Activated CD8-positive, alpha-beta memory T cell treated with anti-CD3 and anti-CD28 coated beads for 36 hours (primary cell): ENCODE results near the gene PNCK. TPM values are rescaled to one million over a fixed set of nuclear protein-coding genes. Genes with fewer than 3 reads are reported as not detected.
"Not testable (repeated sequence)": the region's sequence is repeated elsewhere in the genome, so short reads cannot be mapped to it uniquely, and the experiment has no call there.

ENCODE experiments used
- CTCF ChIA-PET: fragments of 350-600 bp; sonication (Branson Sonifier 250); formaldehyde crosslinking; loops from one replicate; lab custom pipeline; 2021; ENCODE audit warnings: antibody characterized with exemption; lab: Charles Lee
- POLR2A ChIA-PET: fragments of 350-600 bp; sonication (Branson Sonifier 250); formaldehyde crosslinking; loops from one replicate; lab custom pipeline; 2021; ENCODE audit warnings: antibody characterized with exemption; lab: Charles Lee
- total RNA-seq, 2 experiments: library from RNA; stranded (reverse); gene quantifications; one replicate each; pipeline ENCODE4 v1.2.3, GENCODE V29; 2021

Gene PNCK
- not detected for total RNA-seq

DNA sequence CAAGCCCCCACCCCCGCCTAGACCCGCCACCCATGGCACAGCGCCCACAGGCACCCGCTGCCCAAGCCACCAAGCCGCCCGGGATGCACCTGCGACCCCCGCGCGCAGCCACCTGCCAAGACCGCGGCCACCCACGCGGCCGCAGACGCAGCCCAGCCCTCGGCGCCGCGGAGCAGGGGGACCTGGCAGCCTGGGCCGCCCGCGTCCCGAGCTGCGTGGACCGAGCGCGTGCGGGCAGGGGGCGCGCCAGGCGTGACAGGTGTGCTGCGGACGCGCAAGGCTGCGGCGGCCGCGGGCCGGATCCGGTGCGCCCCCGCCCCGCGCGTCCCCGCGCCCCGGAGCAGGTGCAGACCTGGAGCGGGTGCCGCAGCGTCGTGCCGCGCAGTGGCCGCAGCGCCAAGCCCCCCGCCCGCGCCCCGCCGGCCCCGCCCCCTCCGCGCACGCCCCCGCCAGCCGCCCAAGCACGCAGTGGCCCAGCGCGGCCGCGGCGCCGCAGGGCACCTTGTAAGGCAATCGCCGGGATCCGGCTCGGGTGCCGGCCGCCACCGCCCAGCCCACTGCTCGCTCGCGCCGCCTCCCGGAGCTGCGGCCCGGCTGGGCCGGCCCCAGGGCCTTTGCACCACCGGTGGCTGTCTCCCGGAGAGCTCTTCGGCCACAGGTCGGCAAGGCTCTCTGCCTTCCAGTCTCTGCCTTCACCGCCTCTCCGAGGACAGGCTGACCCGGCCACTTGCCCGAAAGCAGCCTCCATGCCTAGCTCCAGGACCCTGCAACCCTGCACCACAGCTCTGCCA, at the start of gene PNCK:
TSS of gene PNCK (minus strand) at position 386 of the 791 bp plus-strand sequence. CDS start 737 bp downstream, outside the sequence.
- POLR2A ChIA-PET, result no interaction called here
- CTCF ChIA-PET, result no interaction called here

DNA sequence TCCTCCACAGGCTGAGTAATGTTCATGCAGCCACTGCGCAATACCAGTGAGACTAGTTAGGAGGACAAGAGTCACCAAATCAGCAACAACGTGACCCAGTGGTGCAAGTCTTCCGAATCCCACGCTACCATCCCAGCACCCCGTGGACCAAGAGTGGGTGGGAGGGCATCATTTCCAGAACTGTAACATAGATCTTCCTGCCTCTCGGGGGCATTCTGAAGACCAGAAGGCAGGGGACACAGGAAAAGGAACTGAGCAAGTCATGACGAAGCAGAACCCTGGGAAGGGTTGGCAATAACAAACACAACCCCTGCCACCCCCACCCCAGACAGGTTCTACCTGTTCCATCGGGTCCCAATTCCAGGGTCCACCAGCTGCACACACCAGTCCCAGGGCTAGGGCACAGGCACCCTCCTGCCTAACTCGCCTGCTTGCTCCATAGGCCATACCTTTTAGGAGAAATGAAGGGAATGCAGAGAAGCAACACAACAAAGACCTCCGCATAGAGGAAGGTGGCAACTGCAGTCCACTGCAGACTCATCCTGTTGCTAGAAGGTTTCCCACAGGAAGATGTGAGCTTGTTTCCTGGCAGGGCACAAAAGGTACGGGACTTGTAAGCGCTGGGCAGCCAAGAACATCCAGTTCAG, 49.2 kb upstream of the PNCK start:
- ChIA-PET CTCF (no interaction called here), POLR2A (no interaction called here)

DNA sequence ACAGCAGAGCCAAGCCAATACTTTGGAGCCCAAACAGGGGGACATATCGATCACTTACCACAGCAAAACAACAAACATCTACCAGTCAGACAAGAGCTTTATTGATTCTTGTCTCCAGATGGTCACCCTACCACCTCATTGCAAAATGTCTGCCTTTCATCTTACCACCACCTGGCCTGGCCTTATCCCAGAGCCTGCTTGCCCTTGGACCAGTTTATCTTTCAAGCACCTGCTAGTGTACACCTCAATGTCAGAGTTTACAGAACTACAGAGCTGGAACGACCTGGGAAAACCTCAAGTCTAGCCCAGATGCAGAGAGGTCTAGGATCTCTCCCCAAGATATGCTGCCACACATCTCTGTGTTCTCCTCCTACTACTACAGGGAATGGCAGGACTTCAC, 46.1 kb upstream of the PNCK start:
- CTCF ChIA-PET, result interaction anchor here (1.5 kb wide), 1 partner anchor 52 kb away, joined by 4 read pairs; no protein-coding TSS in a partner anchor

DNA sequence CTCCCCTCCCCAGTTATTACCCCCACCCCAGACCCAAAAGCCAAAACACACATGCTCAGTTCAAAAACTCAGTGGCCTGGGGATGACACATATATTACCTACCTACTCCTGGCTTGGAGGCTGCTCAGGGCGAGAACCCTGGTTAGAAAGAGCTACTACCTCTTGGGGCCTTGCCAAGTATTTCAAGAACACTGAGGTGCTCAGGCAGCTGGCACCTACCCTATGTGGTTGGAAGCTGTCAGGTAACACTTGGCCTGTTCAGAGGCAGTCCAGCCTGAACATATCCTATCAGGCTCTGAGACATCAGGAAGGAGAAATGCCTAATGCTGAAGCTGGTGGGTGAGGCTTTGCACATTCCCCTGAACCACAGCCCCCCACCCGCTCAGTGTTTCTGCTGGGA, 45.6 kb upstream of the PNCK start:
- POLR2A ChIA-PET, result no interaction called here
- CTCF ChIA-PET, result interaction anchor here (1.5 kb wide), 1 partner anchor 51 kb away, joined by 4 read pairs; no protein-coding TSS in a partner anchor

More for the DNA sequence above, 46.1 kb upstream of the PNCK start:
- POLR2A ChIA-PET, result no interaction called here

DNA sequence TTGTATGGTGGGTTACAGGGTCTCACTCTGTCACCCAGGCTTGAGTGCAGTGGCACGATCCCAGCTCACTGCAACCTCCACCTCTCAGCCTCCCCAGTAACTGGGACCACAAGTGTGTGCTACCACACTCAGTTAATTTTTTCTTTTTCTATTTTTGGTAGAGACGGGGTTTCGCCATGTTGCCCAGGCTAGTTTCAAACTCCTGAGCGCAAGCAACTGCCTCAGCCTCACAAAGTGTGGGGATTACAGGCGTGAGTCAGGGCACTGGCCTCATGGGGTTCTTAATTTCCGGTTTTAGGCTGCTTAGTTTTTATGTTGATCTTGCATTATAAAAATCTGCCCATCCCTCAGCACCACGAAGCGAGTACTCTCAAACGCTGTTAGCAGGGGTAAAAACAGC, 43.8 kb upstream of the PNCK start:
- CTCF ChIA-PET, result no interaction called here

DNA sequence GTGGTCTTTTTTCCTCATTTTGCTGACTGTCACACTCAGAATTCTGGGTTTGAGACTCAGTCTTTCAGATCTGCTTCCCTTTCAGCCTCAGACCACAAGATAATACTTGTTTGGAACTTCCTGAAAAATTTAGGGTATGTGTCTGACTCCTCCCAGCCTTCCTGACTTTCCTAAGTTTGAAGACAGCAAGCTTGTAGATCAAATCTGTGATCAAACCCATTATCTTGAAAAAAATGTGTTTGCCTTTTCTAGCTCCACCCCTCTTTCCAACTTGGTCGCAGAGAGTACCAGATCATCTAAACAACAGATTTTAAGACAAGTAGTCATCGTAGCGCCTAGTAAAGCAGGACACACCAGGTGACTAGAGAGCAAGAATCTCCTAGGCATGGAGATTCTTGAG, 40.6 kb upstream of the PNCK start:
- ChIA-PET CTCF (no interaction called here), POLR2A (no interaction called here)

More for the DNA sequence above, 43.8 kb upstream of the PNCK start:
- POLR2A ChIA-PET, result no interaction called here

DNA sequence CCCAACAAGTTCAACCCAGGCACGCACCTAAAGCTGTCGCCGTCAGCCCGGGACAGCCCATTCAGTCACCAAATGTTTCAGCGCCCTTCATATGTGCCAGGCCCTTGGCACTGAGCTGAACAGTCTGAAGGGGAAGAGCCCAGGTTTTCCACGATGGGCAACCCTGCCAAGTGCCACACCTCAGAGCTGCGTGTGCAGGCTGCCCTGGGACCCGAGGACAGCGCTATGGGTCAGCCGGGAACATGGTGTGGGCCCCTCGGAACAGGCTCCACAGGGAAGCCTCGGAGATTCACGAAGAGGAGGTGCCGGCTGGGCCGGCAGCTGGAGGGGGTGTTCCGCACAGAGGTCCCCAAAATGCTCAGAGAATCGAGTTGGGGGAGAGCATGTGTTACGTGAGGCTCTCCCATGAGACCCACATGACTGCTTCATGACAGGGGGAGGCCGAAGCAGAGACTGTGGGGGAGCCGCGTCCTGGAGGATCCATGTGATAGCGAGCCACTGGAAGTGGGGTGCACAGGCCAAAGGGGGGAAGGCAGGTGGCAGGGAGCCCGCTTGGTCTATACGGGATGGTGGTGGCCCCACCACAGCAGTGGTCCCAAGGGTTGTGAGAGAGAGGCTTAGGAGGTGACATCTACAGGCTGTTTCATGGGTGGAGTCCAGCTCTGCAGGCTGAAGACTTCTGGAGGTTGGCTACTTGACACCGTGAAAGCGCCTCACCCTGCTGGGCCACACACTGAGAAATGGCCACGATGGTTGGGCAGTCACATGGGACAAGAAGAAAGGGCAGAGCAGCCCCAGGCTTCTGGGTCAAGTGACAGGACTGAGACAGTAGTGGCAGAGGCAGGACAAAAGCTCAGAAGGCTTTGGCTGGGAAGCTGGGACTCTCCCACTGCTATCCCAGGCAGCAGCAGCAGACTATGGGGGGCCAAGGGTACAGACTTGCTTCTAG, 36.4 kb upstream of the PNCK start:
- CTCF ChIA-PET, result no interaction called here
- POLR2A ChIA-PET, result no interaction called here

DNA sequence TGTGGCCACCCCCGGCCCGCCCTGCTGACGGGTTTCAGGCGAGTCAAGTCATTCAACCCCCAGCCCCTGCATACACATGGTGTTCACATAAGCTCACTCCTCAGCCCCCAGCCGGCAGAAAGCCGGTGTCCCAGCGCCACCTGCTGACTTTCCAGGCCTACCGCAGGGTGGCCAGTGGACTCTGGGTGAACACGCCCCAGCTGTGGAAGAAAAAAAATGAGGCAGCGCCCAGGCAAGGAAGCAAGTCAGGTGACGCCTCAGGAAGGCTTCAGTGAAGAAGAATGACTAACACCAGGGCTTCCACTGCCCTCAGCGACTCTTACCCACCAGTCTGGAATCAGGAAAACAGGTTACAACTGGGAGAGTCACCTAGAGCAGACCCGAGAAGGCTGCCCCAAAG, 34.8 kb upstream of the PNCK start:
- POLR2A ChIA-PET, result no interaction called here
- CTCF ChIA-PET, result no interaction called here

DNA sequence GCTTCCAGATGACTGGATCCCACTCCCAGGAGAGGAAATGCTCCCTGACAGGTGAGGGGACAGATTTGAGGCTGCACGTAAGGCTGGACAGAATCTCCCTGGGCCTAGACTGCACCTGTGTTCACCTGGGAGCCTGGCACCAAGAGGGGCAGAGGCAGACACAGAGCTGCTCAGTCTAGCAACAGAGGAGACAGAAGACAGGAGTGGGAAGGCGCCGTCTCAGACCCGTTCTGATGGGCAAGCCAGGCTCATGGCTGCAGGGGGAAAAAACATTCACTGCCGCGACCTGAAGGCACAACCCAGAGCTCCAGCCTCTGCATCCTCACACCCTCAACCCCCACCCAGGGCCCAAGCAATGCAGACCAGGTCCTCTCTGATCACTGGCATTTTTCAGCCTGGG, 33.8 kb upstream of the PNCK start:
- ChIA-PET POLR2A (interaction anchor here (0.6 kb wide), 1 partner anchor 11 kb away, joined by 5 read pairs; no protein-coding TSS in a partner anchor), CTCF (interaction anchor here (1.1 kb wide), 1 partner anchor 47 kb away, joined by 3 read pairs; no protein-coding TSS in a partner anchor)

DNA sequence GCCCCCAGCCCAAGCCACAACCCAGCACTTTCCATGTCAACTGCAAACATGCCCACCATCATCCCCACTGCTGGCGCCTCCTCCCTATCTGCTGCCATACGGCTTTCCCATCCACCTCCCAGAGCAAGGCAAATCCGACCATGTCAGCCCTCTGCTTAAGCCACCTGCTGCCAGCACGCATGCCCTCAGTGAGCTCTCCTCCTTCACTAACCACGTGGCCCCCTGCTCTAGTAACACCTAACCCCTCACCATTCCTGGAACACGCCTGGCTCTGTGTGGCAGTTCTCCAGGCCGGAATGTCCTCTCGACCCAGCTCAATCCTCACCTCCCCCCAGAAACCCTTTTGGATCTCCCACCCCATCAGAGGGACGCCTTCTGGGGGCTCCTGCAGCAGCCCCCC, 33.2 kb upstream of the PNCK start:
- ChIA-PET POLR2A (interaction anchor here (0.6 kb wide), 1 partner anchor 11 kb away, joined by 5 read pairs; no protein-coding TSS in a partner anchor), CTCF (interaction anchor here (1.1 kb wide), 1 partner anchor 47 kb away, joined by 3 read pairs; no protein-coding TSS in a partner anchor)

DNA sequence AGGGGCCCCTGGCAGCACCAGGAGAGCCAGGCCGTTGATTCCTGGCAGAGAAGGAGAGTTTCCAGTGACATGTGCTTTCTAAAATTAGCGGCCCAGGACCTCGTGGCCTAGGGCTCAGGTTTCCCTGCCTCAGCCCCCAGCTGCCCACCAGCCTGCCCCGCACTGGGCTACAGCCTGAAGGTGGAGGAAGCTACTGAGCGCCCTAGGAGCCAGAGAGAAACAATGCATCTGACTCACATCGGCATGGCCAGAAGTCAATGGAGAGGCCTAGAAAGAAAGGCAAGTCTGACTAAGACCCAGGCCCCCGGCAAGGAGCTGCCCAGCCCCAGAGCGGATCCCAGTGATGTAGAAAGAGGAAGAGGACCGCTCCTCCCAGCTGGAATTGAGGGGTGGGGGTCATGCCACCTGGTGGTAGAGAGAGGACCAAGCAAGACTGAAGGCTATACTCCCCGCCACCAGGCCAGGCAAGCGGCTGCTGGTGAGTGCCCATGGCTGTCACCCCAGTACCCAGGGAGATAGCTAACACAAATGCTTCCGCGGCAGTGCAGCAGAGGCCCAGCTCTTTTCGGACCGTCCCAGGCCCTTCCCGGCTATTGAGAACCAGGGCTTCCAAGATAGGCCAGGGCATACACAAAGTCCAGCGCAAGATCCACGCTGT, 31.9 kb upstream of the PNCK start:
- POLR2A ChIA-PET, CTCF ChIA-PET: not testable (repeated sequence)

DNA sequence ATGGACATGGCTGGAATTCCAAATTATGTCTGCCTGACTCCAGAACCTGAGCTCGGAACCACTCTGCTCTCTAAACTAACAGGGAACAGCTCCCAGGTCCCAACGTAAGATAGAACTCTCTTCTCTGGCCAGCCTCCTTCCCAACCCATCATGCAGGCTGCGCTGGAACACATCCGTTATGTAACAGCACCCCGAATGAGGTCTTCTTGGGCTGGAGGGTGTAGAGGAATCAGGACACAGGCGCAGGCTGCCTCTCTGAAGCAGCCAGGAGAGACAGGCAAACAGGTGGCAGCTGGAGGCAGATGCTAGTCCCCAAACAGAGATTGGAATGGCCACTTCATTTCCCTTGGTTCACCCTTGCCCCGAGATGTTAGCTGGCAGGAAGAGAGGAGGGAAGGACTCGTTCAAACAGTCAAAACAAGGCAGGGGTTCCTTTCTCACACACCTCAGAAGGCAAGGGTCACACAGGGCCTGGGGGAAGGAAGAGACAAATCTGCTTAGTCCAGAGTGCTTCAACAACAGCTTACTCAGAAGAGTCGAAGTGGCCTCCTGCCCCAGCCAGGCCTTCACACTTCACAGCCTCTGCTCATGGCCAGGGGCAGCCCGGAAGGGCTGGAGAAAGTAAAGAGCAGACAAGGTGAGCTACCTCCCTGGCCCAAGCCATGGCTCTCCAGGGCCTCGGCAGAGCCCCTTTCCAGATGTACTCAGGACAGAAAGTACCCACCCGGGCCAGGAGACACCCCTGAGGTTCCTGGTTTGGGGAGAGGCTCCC, 31.2 kb upstream of the PNCK start:
- CTCF ChIA-PET, POLR2A ChIA-PET: not testable (repeated sequence)

DNA sequence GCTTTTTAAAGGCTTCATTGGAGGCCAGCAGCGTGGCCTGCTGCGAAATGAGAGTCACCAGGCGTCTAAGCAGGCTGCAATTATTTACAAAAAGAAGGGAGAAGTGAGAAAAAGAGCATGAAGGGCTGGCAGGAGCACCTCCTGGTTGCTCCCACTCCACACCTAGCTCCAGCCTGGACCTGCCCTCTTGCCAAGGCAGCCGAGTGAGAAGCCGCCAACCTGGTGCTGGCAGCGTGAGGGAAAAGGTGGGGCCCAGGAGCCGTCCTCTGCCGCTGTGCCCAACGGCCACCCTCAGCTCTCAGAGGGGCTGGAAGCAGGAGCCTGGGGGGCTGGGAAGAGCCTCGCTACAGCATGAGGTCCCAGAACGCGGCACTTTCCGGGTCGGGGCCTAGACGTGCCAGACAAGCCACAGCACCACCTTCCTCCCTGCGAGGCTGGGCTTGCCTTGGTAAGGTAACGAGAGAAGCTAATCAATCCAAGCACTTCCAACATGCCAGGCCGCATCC, 30.5 kb upstream of the PNCK start:
- CTCF ChIA-PET, result no interaction called here

DNA sequence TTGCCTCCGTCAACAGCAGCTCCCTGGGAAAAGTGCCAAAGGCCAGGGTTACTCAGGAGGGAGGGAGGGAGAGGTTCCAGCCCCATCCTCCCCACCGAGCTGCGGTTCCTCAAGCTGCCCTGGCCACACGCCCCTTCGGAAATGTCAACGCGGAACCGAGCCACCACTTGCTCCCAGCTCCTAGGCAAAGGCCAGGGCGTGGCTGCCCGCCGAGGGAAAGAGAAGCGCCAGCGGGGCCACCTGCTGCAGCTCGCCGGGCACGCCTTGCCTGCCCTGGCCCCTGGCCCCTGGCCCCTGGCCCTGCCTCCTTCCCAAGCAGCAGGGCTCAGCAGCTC, 29.4 kb upstream of the PNCK start:
- CTCF ChIA-PET, result no interaction called here

More for the DNA sequence above, 30.5 kb upstream of the PNCK start:
- POLR2A ChIA-PET, result no interaction called here

DNA sequence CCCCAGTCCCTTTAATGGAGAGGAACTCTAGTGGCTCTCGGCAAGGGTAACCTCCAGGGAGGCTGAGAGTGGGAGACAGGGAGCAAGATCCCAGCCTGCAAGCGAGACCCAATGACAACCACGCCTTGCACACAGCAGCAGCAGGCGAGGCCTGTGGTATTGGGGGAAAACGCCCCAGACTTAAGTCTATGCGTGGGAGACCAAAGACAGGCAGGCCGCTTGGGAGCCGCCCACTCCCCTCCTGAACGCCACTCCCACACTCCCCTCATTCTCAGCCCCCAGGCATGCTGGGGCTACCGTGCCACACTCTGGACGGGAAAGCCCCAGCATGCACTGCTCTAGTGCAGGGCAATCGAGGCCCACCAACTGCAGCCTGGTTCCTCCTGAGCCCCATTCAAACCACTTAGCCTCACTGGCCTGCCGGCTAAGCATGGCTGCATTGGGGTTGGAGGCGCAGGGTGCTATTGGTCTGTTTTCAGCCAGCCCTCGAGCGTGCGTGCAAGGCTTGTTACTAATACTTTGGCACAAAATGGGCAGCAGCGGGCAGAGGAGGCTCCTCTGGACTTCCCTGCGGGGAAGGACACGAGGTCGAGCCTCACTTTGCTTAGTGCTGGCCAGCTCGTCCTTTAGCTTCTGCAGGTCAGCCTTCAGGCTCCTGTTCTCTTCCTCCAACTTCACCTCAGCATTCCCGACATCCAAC, 28.9 kb upstream of the PNCK start:
- CTCF ChIA-PET, result no interaction called here
- POLR2A ChIA-PET, result no interaction called here

More for the DNA sequence above, 29.4 kb upstream of the PNCK start:
- POLR2A ChIA-PET, result no interaction called here

DNA sequence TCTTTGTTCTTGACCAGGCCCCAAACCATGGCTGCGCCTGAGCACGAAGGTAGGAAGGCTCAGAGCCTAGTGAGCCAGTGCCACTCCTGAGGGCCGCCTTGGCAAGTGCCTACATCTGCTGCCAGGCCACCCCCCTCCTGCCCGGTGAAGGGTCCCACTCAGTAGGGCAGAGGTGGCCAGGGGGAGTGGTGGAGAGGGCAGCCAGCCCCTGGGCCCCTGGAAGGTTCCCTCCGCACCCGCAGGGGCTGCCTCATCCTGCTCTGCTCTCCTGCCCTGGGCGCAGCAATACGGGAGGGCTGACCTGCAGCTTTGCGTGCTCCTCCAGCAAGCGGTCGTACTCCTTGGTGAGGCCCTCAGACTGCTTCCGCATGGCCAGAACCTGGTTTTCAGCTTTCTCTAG, 28.1 kb upstream of the PNCK start:
- CTCF ChIA-PET, result no interaction called here
- POLR2A ChIA-PET, result no interaction called here

DNA sequence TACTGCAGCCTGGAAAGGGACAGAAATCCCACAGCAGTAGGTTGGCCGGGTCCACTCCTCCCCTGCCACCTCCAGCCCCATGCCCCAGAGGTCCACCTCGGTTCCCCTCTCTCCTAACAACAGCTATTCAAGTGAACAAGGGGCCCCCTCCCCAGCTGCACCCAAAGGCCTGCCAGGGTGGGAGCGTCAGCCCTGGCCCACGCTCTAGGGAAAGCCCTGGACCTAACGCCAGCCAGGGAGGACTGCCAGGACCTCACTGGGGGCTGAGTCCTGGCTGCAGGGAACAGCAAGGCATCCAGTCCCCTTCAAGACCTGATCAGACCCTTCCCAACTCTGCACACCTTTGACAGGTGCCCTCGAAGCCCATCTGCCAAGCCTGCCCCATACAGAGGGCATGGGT, 27.4 kb upstream of the PNCK start:
- CTCF ChIA-PET, result no interaction called here

More for the DNA sequence above, 27.4 kb upstream of the PNCK start:
- POLR2A ChIA-PET, result no interaction called here
